C4-2B (cell line): ENCODE measurements around the gene MIS18A.

Experiments
- H3K27ac ChIP-seq: fragments of 450-650 bp; 2 replicates; pipeline ENCODE4 v1.5.1; 2017
- CTCF ChIP-seq: fragments of 450-650 bp; conservative IDR thresholded peaks from 2 replicates; pipeline ENCODE4 v1.5.1; 2017; ENCODE audit warnings: mild to moderate bottlenecking
- ZFX ChIP-seq: fragments of 450-650 bp; IDR thresholded peaks from 2 replicates; pipeline ENCODE4 v1.6.1; 2017

Gene MIS18A

GRCh38 chr21:32297449-32297848, 18.6 kb upstream of the MIS18A start:
- TF ChIP-seq CTCF (no peak), ZFX (no peak)
- no peak overlapping the region for H3K27ac ChIP-seq

- no peak overlapping the region for H3K27ac ChIP-seq
- no peak for TF ChIP-seq ZFX
- TF ChIP-seq CTCF: no peak
Measured at GRCh38 chr21:32285476-32285875, 6.6 kb upstream of the MIS18A start.

- TF ChIP-seq CTCF (no peak), ZFX (no peak)
- no peak overlapping the region for H3K27ac ChIP-seq
Measured at GRCh38 chr21:32282992-32283391, 4.1 kb upstream of the MIS18A start.

DNA sequence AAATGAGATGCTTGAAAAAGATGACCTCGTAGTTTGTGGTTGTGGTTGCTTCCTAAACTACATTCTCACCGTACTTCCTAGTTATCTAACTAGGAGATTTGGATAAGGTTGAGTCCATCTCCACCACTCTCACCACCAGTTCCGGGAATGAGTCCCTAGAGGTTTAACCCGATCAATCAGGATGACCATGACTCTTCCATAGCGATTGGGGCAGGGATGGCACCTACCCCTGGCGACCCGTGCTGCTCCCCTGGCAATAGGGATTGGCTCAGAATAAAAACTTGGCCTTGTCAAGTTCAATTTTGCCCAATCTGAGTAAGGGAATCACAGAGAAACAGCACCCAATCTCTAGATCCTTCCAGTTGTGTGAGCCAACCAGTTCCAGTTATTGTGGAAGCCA, 2.7 kb upstream of the MIS18A start:
- TF ChIP-seq CTCF: no peak
- TF ChIP-seq ZFX: no peak
- no peak overlapping the region for H3K27ac ChIP-seq

DNA sequence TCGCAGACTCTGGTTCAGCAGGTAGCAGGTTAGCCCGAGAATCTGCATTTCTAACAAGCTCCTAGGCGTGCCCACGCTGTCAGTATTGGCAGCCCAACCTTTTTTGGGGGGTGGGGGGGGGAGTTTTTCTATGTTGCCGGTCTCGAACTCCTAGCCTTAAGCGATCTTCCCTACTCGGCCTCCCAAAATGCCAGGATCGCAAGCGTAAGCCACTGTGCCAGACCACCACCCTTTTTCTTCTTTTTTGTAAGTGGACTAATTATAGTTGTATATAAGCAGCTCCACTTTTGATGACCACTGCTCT, 480 bp upstream of the MIS18A start:
- peak overlapping the region; percentile 86 for H3K27ac ChIP-seq
- TF ChIP-seq CTCF (no peak), ZFX (no peak)

- TF ChIP-seq CTCF: no peak
- TF ChIP-seq ZFX: no peak
- peak overlapping the region; percentile 86 for H3K27ac ChIP-seq
Measured at GRCh38 chr21:32278103-32278502, 746 bp downstream of the MIS18A start.

GRCh38 chr21:32276671-32277070, 2.2 kb downstream of the MIS18A start:
- no peak for TF ChIP-seq ZFX
- no peak for TF ChIP-seq CTCF
- no peak overlapping the region for H3K27ac ChIP-seq
